Endothelial cell of umbilical vein (primary cell): Measurements from ENCODE around the gene EAPP. TPM values are rescaled to one million over a fixed set of nuclear protein-coding genes. Genes with fewer than 3 reads are reported as not detected.

ENCODE experiments used
- BruUV-seq: library from RNA; stranded (reverse); fragments of 400-500 nt; replicated peaks from 2 replicates; lab custom pipeline; 2021; lab: Mats Ljungman, UMichigan
- CTCF ChIA-PET: fragments of 300-600, 350-600 bp; sonication (Branson Sonifier 250); formaldehyde crosslinking; loops from one replicate; lab custom pipeline; 2021; ENCODE audit warnings: antibody characterized with exemption, inconsistent platforms; lab: Charles Lee
- POLR2A ChIA-PET: fragments of 300-600, 350-600 bp; sonication (Branson Sonifier 250); formaldehyde crosslinking; loops from one replicate; lab custom pipeline; 2021; ENCODE audit warnings: antibody characterized with exemption, inconsistent platforms; lab: Charles Lee
- DNase-seq: peaks from one replicate; pipeline ENCODE4 v3.0.0-alpha.2; 2011; ENCODE audit warnings: low read depth, low spot score
- FAIRE-seq: peaks from 2 replicates; lab custom pipeline; 2011; peaks lifted over from hg19 to GRCh38; lab: Jason Lieb, UNC
- H2AFZ ChIP-seq: 2 replicates; pipeline ENCODE4 v1.6.0; 2012; ENCODE audit warnings: low read depth, low read length, control low read depth, inconsistent platforms
- H3K27ac ChIP-seq: 2 replicates; pipeline ENCODE4 v1.5.1; 2011; ENCODE audit warnings: low read depth, mild to moderate bottlenecking, control low read depth, low read length, moderate library complexity; ENCODE audit not compliant: insufficient read depth
- H3K27me3 ChIP-seq, 2 experiments: 2 replicates each; pipeline versions ENCODE4 v1.6.0 to v1.6.1; 2011; ENCODE audit warnings: low read length in 2 of 2, mixed read lengths in 1 of 2; ENCODE audit not compliant: control insufficient read depth in 2 of 2, insufficient read depth in 2 of 2
- H3K36me3 ChIP-seq, 2 experiments: 2 replicates in 1 of 2; 3 replicates in 1 of 2; pipeline ENCODE4 v1.5.1; 2011; ENCODE audit warnings: low read length in 2 of 2, mild to moderate bottlenecking in 1 of 2, moderate library complexity in 1 of 2; ENCODE audit not compliant: control insufficient read depth in 2 of 2, insufficient read depth in 2 of 2; ENCODE audit errors: extremely low read depth in 1 of 2
- H3K4me1 ChIP-seq: 3 replicates; pipeline ENCODE4 v1.5.1; 2011; ENCODE audit warnings: mild to moderate bottlenecking, low read length; ENCODE audit not compliant: control insufficient read depth, insufficient read depth; ENCODE audit errors: extremely low read depth
- H3K4me2 ChIP-seq: 2 replicates; pipeline ENCODE4 v1.6.1; 2011; ENCODE audit warnings: low read length, control low read depth, mixed read lengths; ENCODE audit not compliant: insufficient read depth
- H3K4me3 ChIP-seq, 3 experiments: fragments of 200-600 bp in 1 of 3; sonication (generic), shearing (Covaris generic) in 1 of 3; replicated peaks in 1 of 3; 2 replicates each; pipeline ENCODE4 v1.5.1; 2011 to 2016; ENCODE audit warnings: control low read depth in 3 of 3, low read length in 3 of 3, mild to moderate bottlenecking in 2 of 3, inconsistent platforms in 1 of 3, low read depth in 1 of 3, moderate library complexity in 1 of 3; ENCODE audit not compliant: insufficient read depth in 1 of 3
- H3K79me2 ChIP-seq: 2 replicates; pipeline ENCODE4 v1.6.0; 2012; ENCODE audit warnings: low read length, inconsistent platforms; ENCODE audit not compliant: control insufficient read depth, insufficient read depth
- H3K9ac ChIP-seq: replicated peaks from 2 replicates; pipeline ENCODE3; 2011; ENCODE audit warnings: low read length, control low read depth; ENCODE audit not compliant: insufficient read depth; ENCODE audit errors: extremely low read depth
- H3K9me1 ChIP-seq: replicated peaks from 3 replicates; pipeline ENCODE4 v1.6.0; 2011; ENCODE audit warnings: mild to moderate bottlenecking, low read length; ENCODE audit not compliant: control insufficient read depth, insufficient read depth; ENCODE audit errors: extremely low read depth
- H3K9me3 ChIP-seq: replicated peaks from 2 replicates; pipeline ENCODE4 v1.5.1; 2012; ENCODE audit warnings: low read length, inconsistent platforms; ENCODE audit not compliant: control insufficient read depth, insufficient read depth
- H4K20me1 ChIP-seq: replicated peaks from 2 replicates; pipeline ENCODE3; 2011; ENCODE audit warnings: mild to moderate bottlenecking, low read length; ENCODE audit not compliant: control insufficient read depth, insufficient read depth; ENCODE audit errors: extremely low read depth
- CTCF ChIP-seq, 2 donors: IDR thresholded peaks; 1 replicate in 1 of 2; 2 replicates in 1 of 2; pipeline ENCODE4 v1.5.1; 2011; ENCODE audit warnings: low read length in 2 of 2, mild to moderate bottlenecking in 2 of 2, moderate library complexity in 2 of 2, control low read depth in 1 of 2, inconsistent platforms in 1 of 2, low read depth in 1 of 2; ENCODE audit not compliant: insufficient read depth in 1 of 2; ENCODE audit errors: extremely low read depth in 1 of 2
- EZH2 ChIP-seq: IDR thresholded peaks from 2 replicates; pipeline ENCODE4 v1.6.1; 2012; ENCODE audit warnings: borderline replicate concordance, low read depth, mild to moderate bottlenecking, moderate library complexity, low read length, inconsistent platforms; ENCODE audit not compliant: severe bottlenecking
- FOS ChIP-seq: IDR thresholded peaks from 2 replicates; pipeline ENCODE4 v1.6.1; 2011; ENCODE audit warnings: mild to moderate bottlenecking, low read length, moderate library complexity, borderline replicate concordance; ENCODE audit not compliant: insufficient read depth
- GATA2 ChIP-seq: IDR thresholded peaks from 2 replicates; pipeline ENCODE4 v1.7.0; 2011; ENCODE audit warnings: low read depth, mild to moderate bottlenecking, moderate library complexity, mixed read lengths, low read length; ENCODE audit not compliant: insufficient read length, insufficient read depth
- JUN ChIP-seq: IDR thresholded peaks from 2 replicates; pipeline ENCODE4 v1.6.1; 2011; ENCODE audit warnings: borderline replicate concordance, low read depth; ENCODE audit not compliant: insufficient read length, insufficient read depth
- MYC ChIP-seq: IDR thresholded peaks from one replicate; pipeline ENCODE4 v1.6.1; 2011; ENCODE audit warnings: mild to moderate bottlenecking, low read depth, low read length
- POLR2A ChIP-seq: IDR thresholded peaks from 2 replicates; pipeline ENCODE4 v1.6.1; 2012; ENCODE audit warnings: low read depth, mild to moderate bottlenecking, control low read depth, low read length
- POLR2AphosphoS5 ChIP-seq: IDR thresholded peaks from 2 replicates; pipeline ENCODE4 v1.6.1; 2012; ENCODE audit warnings: low read depth, mild to moderate bottlenecking, control low read depth, low read length, moderate library complexity; ENCODE audit not compliant: insufficient read depth
- dilution Hi-C: fragments of 300-500 bp; cut with MboI; formaldehyde crosslinking; loops from one replicate; pipeline ENCODE4 v1.15.0; 2019; ENCODE audit warnings: low sequenced_read_pairs; ENCODE audit not compliant: extremely low pct_ligation_motif_present
- intact Hi-C: fragments of 100-400 bp; cut with micrococcal nuclease; formaldehyde crosslinking; loops from one replicate; pipeline ENCODE4 v1.10.0; 2022
- polyA plus RNA-seq, 4 experiments: library from polyadenylated mRNA; depleted of rRNA in 3 of 4; stranded (reverse) in 3 of 4; unstranded in 1 of 4; fragments of >200 nt; gene quantifications; 2 replicates each; pipeline versions ENCODE4 v1.2.1 to v1.2.3, GENCODE V29; 2011 to 2012; ENCODE audit warnings: missing spikeins in 1 of 4
- total RNA-seq: library from RNA; stranded (reverse); gene quantifications from 2 replicates; pipeline ENCODE4 v1.2.3, GENCODE V29; 2021
- TF ChIP-seq, protein P1 (sequence below): IDR thresholded peaks from 2 replicates; pipeline ENCODE4 v1.6.1; 2011; ENCODE audit not compliant: insufficient read depth, insufficient read length

Gene EAPP
- total and polyA plus RNA-seq, 2 donors (not counting 3 experiments of a cell fraction or from before 2014, with no cell fraction given): 16.6 to 22.2 TPM

GRCh38 chr14:34489324-34489723 lies 50.2 kb downstream of the EAPP start:
- intact Hi-C loops: no loop called here
- POLR2A ChIA-PET: no interaction called here
- Histone ChIP-seq H3K4me3 (no peak overlapping the region), H3K36me3 (no peaks in the 10 kb centered on the region), H3K4me2 (no peak overlapping the region), H4K20me1 (no peaks in the 10 kb centered on the region), H3K79me2 (no peaks in the 10 kb centered on the region), H3K27me3 (no peaks in the 10 kb centered on the region), H3K4me1 (no peaks in the 10 kb centered on the region), H2AFZ (no peak overlapping the region), H3K27ac (no peak overlapping the region), H3K9me3 (no peaks in the 10 kb centered on the region), H3K9ac (no peak overlapping the region), H3K9me1 (no peaks in the 10 kb centered on the region)
- DNase-seq (no peak), FAIRE-seq (peak; percentile 62)
- no TSS peak for BruUV-seq
- dilution Hi-C loops: no loop called here
- CTCF ChIA-PET: no interaction called here
- no peak for TF ChIP-seq POLR2A
- no peak for TF ChIP-seq POLR2AphosphoS5
- no peak for TF ChIP-seq EZH2

GRCh38 chr14:34488528-34488927 lies 51.0 kb downstream of the EAPP start:
- dilution Hi-C loops: no loop called here
- no peaks in the 10 kb centered on the region for H3K9me3 ChIP-seq
- POLR2A ChIA-PET: no interaction called here
- H3K4me2 ChIP-seq: no peak overlapping the region
- TF ChIP-seq CTCF (IDR thresholded peaks at IDR 0.05; ENCODE audit: extremely low read depth in 1 of 2, insufficient read depth in 1 of 2, low read depth in 1 of 2, low read length in 2 of 2) (no peak), JUN (no peak), FOS (no peak), MYC (no peak), EZH2 (no peak), POLR2A (no peak), GATA2 (no peak), POLR2AphosphoS5 (no peak)
- TF ChIP-seq, protein P1, sequence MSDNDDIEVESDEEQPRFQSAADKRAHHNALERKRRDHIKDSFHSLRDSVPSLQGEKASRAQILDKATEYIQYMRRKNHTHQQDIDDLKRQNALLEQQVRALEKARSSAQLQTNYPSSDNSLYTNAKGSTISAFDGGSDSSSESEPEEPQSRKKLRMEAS: no peak
- no peak for FAIRE-seq
- no peaks in the 10 kb centered on the region for H3K27me3 ChIP-seq
- H3K4me3 ChIP-seq: no peak overlapping the region
- no peaks in the 10 kb centered on the region for H3K36me3 ChIP-seq
- intact Hi-C loops: no loop called here
- CTCF ChIA-PET: no interaction called here
- no peak for DNase-seq
- H3K9me1 ChIP-seq: no peaks in the 10 kb centered on the region
- H3K27ac ChIP-seq: no peak overlapping the region
- no peaks in the 10 kb centered on the region for H3K79me2 ChIP-seq
- no TSS peak for BruUV-seq
- no peaks in the 10 kb centered on the region for H4K20me1 ChIP-seq
- no peak overlapping the region for H2AFZ ChIP-seq
- no peaks in the 10 kb centered on the region for H3K4me1 ChIP-seq
- H3K9ac ChIP-seq: no peak overlapping the region
